K562 (cell line): ENCODE data around the gene PXN. TPM values are rescaled to one million over a fixed set of nuclear protein-coding genes. Genes with fewer than 3 reads are reported as not detected.
A peak's percentile ranks its signal among the peaks of the same experiment; 100 is the strongest.

Source experiments
- BDP1 ChIP-seq: IDR thresholded peaks from 3 replicates; pipeline ENCODE4 v1.6.1; 2011; ENCODE audit not compliant: insufficient read length, insufficient read depth
- CHAMP1 ChIP-seq: fragments of 450-650 bp; IDR thresholded peaks from 2 replicates; pipeline ENCODE4 v1.6.1; 2016; ENCODE audit warnings: mild to moderate bottlenecking
- CHD2 ChIP-seq: IDR thresholded peaks from 2 replicates; pipeline ENCODE4 v1.6.1; 2011; ENCODE audit warnings: low read depth, low read length
- CREB3L1 ChIP-seq: fragments of 450-650 bp; IDR thresholded peaks from 2 replicates; pipeline ENCODE4 v1.6.1; 2014; ENCODE audit warnings: low read depth, mild to moderate bottlenecking, moderate library complexity, borderline replicate concordance
- DDX20 ChIP-seq: fragments of 450-650 bp; IDR thresholded peaks from 2 replicates; pipeline ENCODE4 v1.6.1; 2016; ENCODE audit warnings: missing genetic modification characterization, low read depth, mild to moderate bottlenecking, missing compliant biosample characterization, moderate library complexity
- DMBX1 ChIP-seq: fragments of 250-450 bp; sonication (Bioruptor Pico); IDR thresholded peaks from 2 replicates; pipeline ENCODE4 v1.8.0; 2022; ENCODE audit warnings: inconsistent platforms, mild to moderate bottlenecking, moderate library complexity, borderline replicate concordance
- E2F1 ChIP-seq: sonication (generic); formaldehyde crosslinking; IDR thresholded peaks from 2 replicates; pipeline ENCODE4 v1.8.1; 2023; ENCODE audit warnings: mild to moderate bottlenecking, missing genetic modification reagents, moderate library complexity
- ELF1 ChIP-seq: fragments of 200-800 bp; sonication (Bioruptor generic); IDR thresholded peaks from 2 replicates; pipeline ENCODE4 v1.6.1; 2016; ENCODE audit warnings: missing genetic modification characterization, missing compliant biosample characterization
- FOXA1 ChIP-seq: fragments of 450-650 bp; IDR thresholded peaks from 2 replicates; pipeline ENCODE4 v1.6.1; 2016; ENCODE audit warnings: mild to moderate bottlenecking, borderline replicate concordance
- KAT7 ChIP-seq: sonication (generic); formaldehyde crosslinking; IDR thresholded peaks from 2 replicates; pipeline ENCODE4 v1.8.0; 2022; ENCODE audit warnings: missing genetic modification reagents, mild to moderate bottlenecking, borderline replicate concordance
- KLF6 ChIP-seq: fragments of 250-450 bp; sonication (Bioruptor Pico); IDR thresholded peaks from 2 replicates; pipeline ENCODE4 v1.4.0; 2020; ENCODE audit warnings: mild to moderate bottlenecking, moderate library complexity, borderline replicate concordance
- NFRKB ChIP-seq: fragments of 450-650 bp; IDR thresholded peaks from 2 replicates; pipeline ENCODE4 v1.6.1; 2016; ENCODE audit warnings: low read depth
- PHB ChIP-seq: fragments of 250-450 bp; sonication (Bioruptor Pico); IDR thresholded peaks from 2 replicates; pipeline ENCODE4 v1.5.0; 2021
- PHF21A ChIP-seq: fragments of 450-650 bp; IDR thresholded peaks from 2 replicates; pipeline ENCODE4 v1.6.1; 2017; ENCODE audit warnings: low read depth, borderline replicate concordance
- POLR2B ChIP-seq: fragments of 450-650 bp; IDR thresholded peaks from 2 replicates; pipeline ENCODE4 v1.6.1; 2018; ENCODE audit warnings: low read depth; ENCODE audit not compliant: partially characterized antibody
- PPARD ChIP-seq: fragments of 250-450 bp; sonication (Bioruptor Pico); IDR thresholded peaks from 2 replicates; pipeline ENCODE4 v1.8.0; 2022; ENCODE audit warnings: inconsistent platforms, mild to moderate bottlenecking, moderate library complexity
- PYGO2 ChIP-seq: fragments of 450-650 bp; IDR thresholded peaks from 2 replicates; pipeline ENCODE4 v1.6.1; 2016; ENCODE audit warnings: mild to moderate bottlenecking, missing genetic modification characterization, moderate library complexity, missing compliant biosample characterization
- RAD51 ChIP-seq: fragments of 450-650 bp; IDR thresholded peaks from 2 replicates; pipeline ENCODE4 v1.7.1; 2016; ENCODE audit warnings: low read depth, mild to moderate bottlenecking, borderline replicate concordance
- SAFB2 ChIP-seq: fragments of 200-400 bp; formaldehyde crosslinking; IDR thresholded peaks from 2 replicates; pipeline ENCODE4 v1.6.1; 2018; ENCODE audit warnings: borderline replicate concordance, low read length, low read depth, moderate library complexity; ENCODE audit not compliant: severe bottlenecking
- SETDB1 ChIP-seq: IDR thresholded peaks from one replicate; pipeline ENCODE4 v1.6.1; 2012; ENCODE audit warnings: low read length, control low read depth, inconsistent platforms
- SMARCA5 ChIP-seq: fragments of 450-650 bp; IDR thresholded peaks from 2 replicates; pipeline ENCODE4 v1.6.1; 2016
- TRIM28 ChIP-seq: fragments of 450-650 bp; IDR thresholded peaks from 2 replicates; pipeline ENCODE4 v1.6.1; 2017
- UBTF ChIP-seq, 2 experiments: IDR thresholded peaks; 2 replicates each; pipeline ENCODE4 v1.6.1; 2012; ENCODE audit warnings: improper control_type of control experiment in 2 of 2, low read depth in 2 of 2, low read length in 2 of 2, borderline replicate concordance in 1 of 2
- ZKSCAN3 ChIP-seq: fragments of 250-450 bp; sonication (Bioruptor Pico); IDR thresholded peaks from 2 replicates; pipeline ENCODE4 v1.4.0; 2020
- ZNF174 ChIP-seq: fragments of 250-450 bp; sonication (Bioruptor Pico); IDR thresholded peaks from 2 replicates; pipeline ENCODE4 v1.4.0; 2020; ENCODE audit warnings: mild to moderate bottlenecking
- polyA plus RNA-seq, 8 experiments: library from polyadenylated mRNA; depleted of rRNA in 4 of 8; stranded (reverse) in 5 of 8; unstranded in 3 of 8; fragments of >200 nt; fragmentation: Nextera tagmentation in 2 of 8; fragmentation: Illumina TruSeq in 1 of 8; extraction: Ambion mirVana in 2 of 8; extraction: Trizol in 1 of 8; gene quantifications; 2 replicates each; pipeline versions ENCODE4 v1.2.1 to v1.2.3, GENCODE V29; 2011 to 2014; ENCODE audit warnings: inconsistent platforms in 1 of 8, missing spikeins in 1 of 8
- total RNA-seq, 7 experiments: library from RNA; depleted of rRNA in 6 of 7; stranded (reverse); fragments of >200 nt in 6 of 7; fragmentation: Illumina TruSeq in 2 of 7; extraction: Trizol in 2 of 7; gene quantifications; 2 replicates each; pipeline versions ENCODE4 v1.2.1 to v1.2.3, GENCODE V29; 2011 to 2021; ENCODE audit warnings: low replicate concordance in 1 of 7

PXN gene
- total and polyA plus RNA-seq, 9 of the 15 experiments (the other 6 are each of a cell fraction or from before 2014, with no cell fraction given): 4.0 to 74.1 (median 18.6) TPM

GRCh38 chr12:120230974-120231315, 34.6 kb downstream of the PXN start (continued):
- peak; percentile 80 for TF ChIP-seq NFRKB
- no peak for TF ChIP-seq KLF6 (CRISPR knock-in tag)
- peak; percentile 86 for TF ChIP-seq SMARCA5
- no peak for TF ChIP-seq CREB3L1
- TF ChIP-seq BDP1: no peak
- peak; percentile 28 for TF ChIP-seq POLR2B
- no peak for TF ChIP-seq TRIM28
- TF ChIP-seq RAD51: no peak
- no peak for TF ChIP-seq DDX20 (tag)
- no peak for TF ChIP-seq FOXA1
- TF ChIP-seq ELF1 (tag): 0 out of 2 replicates have a peak, but pooled peaks have one; percentile 19
- 0 out of 2 replicates have a peak, but pooled peaks have one; percentile 48 for TF ChIP-seq KAT7 (CRISPR knock-in tag)
- TF ChIP-seq PPARD (CRISPR knock-in tag): no peak
- no peak for TF ChIP-seq SAFB2
- no peak for TF ChIP-seq SETDB1
- no peak for TF ChIP-seq ZKSCAN3 (CRISPR knock-in tag)
- TF ChIP-seq PHF21A: no peak
- TF ChIP-seq DMBX1 (CRISPR knock-in tag): no peak
- no peak for TF ChIP-seq PHB (CRISPR knock-in tag)
- TF ChIP-seq PYGO2: no peak
- TF ChIP-seq E2F1 (CRISPR knock-in tag): no peak
- TF ChIP-seq CHD2: no peak
- TF ChIP-seq CHAMP1: no peak
- no peak for TF ChIP-seq ZNF174 (CRISPR knock-in tag)
- no peak for TF ChIP-seq UBTF (IDR thresholded peaks at IDR 0.05; ENCODE audit: borderline replicate concordance in 1 of 2, low read depth in 2 of 2, low read length in 2 of 2)
